Endothelial cell of umbilical vein (primary cell): Measurements from ENCODE around the gene ANKS1B. TPM values are rescaled to one million over a fixed set of nuclear protein-coding genes. Genes with fewer than 3 reads are reported as not detected.

Experiments
- BruUV-seq: library from RNA; stranded (reverse); fragments of 400-500 nt; replicated peaks from 2 replicates; lab custom pipeline; 2021; lab: Mats Ljungman, UMichigan
- CTCF ChIA-PET: fragments of 300-600, 350-600 bp; sonication (Branson Sonifier 250); formaldehyde crosslinking; loops from one replicate; lab custom pipeline; 2021; ENCODE audit warnings: antibody characterized with exemption, inconsistent platforms; lab: Charles Lee
- POLR2A ChIA-PET: fragments of 300-600, 350-600 bp; sonication (Branson Sonifier 250); formaldehyde crosslinking; loops from one replicate; lab custom pipeline; 2021; ENCODE audit warnings: antibody characterized with exemption, inconsistent platforms; lab: Charles Lee
- DNase-seq: peaks from one replicate; pipeline ENCODE4 v3.0.0-alpha.2; 2011; ENCODE audit warnings: low read depth, low spot score
- FAIRE-seq: peaks from 2 replicates; lab custom pipeline; 2011; peaks lifted over from hg19 to GRCh38; lab: Jason Lieb, UNC
- H2AFZ ChIP-seq: 2 replicates; pipeline ENCODE4 v1.6.0; 2012; ENCODE audit warnings: low read depth, low read length, control low read depth, inconsistent platforms
- H3K27ac ChIP-seq: 2 replicates; pipeline ENCODE4 v1.5.1; 2011; ENCODE audit warnings: low read depth, mild to moderate bottlenecking, control low read depth, low read length, moderate library complexity; ENCODE audit not compliant: insufficient read depth
- H3K27me3 ChIP-seq, 2 experiments: 2 replicates each; pipeline versions ENCODE4 v1.6.0 to v1.6.1; 2011; ENCODE audit warnings: low read length in 2 of 2, mixed read lengths in 1 of 2; ENCODE audit not compliant: control insufficient read depth in 2 of 2, insufficient read depth in 2 of 2
- H3K36me3 ChIP-seq, 2 experiments: 2 replicates in 1 of 2; 3 replicates in 1 of 2; pipeline ENCODE4 v1.5.1; 2011; ENCODE audit warnings: low read length in 2 of 2, mild to moderate bottlenecking in 1 of 2, moderate library complexity in 1 of 2; ENCODE audit not compliant: control insufficient read depth in 2 of 2, insufficient read depth in 2 of 2; ENCODE audit errors: extremely low read depth in 1 of 2
- H3K4me1 ChIP-seq: 3 replicates; pipeline ENCODE4 v1.5.1; 2011; ENCODE audit warnings: mild to moderate bottlenecking, low read length; ENCODE audit not compliant: control insufficient read depth, insufficient read depth; ENCODE audit errors: extremely low read depth
- H3K4me2 ChIP-seq: 2 replicates; pipeline ENCODE4 v1.6.1; 2011; ENCODE audit warnings: low read length, control low read depth, mixed read lengths; ENCODE audit not compliant: insufficient read depth
- H3K4me3 ChIP-seq, 3 experiments: fragments of 200-600 bp in 1 of 3; sonication (generic), shearing (Covaris generic) in 1 of 3; replicated peaks in 1 of 3; 2 replicates each; pipeline ENCODE4 v1.5.1; 2011 to 2016; ENCODE audit warnings: control low read depth in 3 of 3, low read length in 3 of 3, mild to moderate bottlenecking in 2 of 3, inconsistent platforms in 1 of 3, low read depth in 1 of 3, moderate library complexity in 1 of 3; ENCODE audit not compliant: insufficient read depth in 1 of 3
- H3K79me2 ChIP-seq: 2 replicates; pipeline ENCODE4 v1.6.0; 2012; ENCODE audit warnings: low read length, inconsistent platforms; ENCODE audit not compliant: control insufficient read depth, insufficient read depth
- H3K9ac ChIP-seq: replicated peaks from 2 replicates; pipeline ENCODE3; 2011; ENCODE audit warnings: low read length, control low read depth; ENCODE audit not compliant: insufficient read depth; ENCODE audit errors: extremely low read depth
- H3K9me1 ChIP-seq: replicated peaks from 3 replicates; pipeline ENCODE4 v1.6.0; 2011; ENCODE audit warnings: mild to moderate bottlenecking, low read length; ENCODE audit not compliant: control insufficient read depth, insufficient read depth; ENCODE audit errors: extremely low read depth
- H3K9me3 ChIP-seq: replicated peaks from 2 replicates; pipeline ENCODE4 v1.5.1; 2012; ENCODE audit warnings: low read length, inconsistent platforms; ENCODE audit not compliant: control insufficient read depth, insufficient read depth
- H4K20me1 ChIP-seq: replicated peaks from 2 replicates; pipeline ENCODE3; 2011; ENCODE audit warnings: mild to moderate bottlenecking, low read length; ENCODE audit not compliant: control insufficient read depth, insufficient read depth; ENCODE audit errors: extremely low read depth
- EZH2 ChIP-seq: IDR thresholded peaks from 2 replicates; pipeline ENCODE4 v1.6.1; 2012; ENCODE audit warnings: borderline replicate concordance, low read depth, mild to moderate bottlenecking, moderate library complexity, low read length, inconsistent platforms; ENCODE audit not compliant: severe bottlenecking
- FOS ChIP-seq: IDR thresholded peaks from 2 replicates; pipeline ENCODE4 v1.6.1; 2011; ENCODE audit warnings: mild to moderate bottlenecking, low read length, moderate library complexity, borderline replicate concordance; ENCODE audit not compliant: insufficient read depth
- GATA2 ChIP-seq: IDR thresholded peaks from 2 replicates; pipeline ENCODE4 v1.7.0; 2011; ENCODE audit warnings: low read depth, mild to moderate bottlenecking, moderate library complexity, mixed read lengths, low read length; ENCODE audit not compliant: insufficient read length, insufficient read depth
- JUN ChIP-seq: IDR thresholded peaks from 2 replicates; pipeline ENCODE4 v1.6.1; 2011; ENCODE audit warnings: borderline replicate concordance, low read depth; ENCODE audit not compliant: insufficient read length, insufficient read depth
- MYC ChIP-seq: IDR thresholded peaks from one replicate; pipeline ENCODE4 v1.6.1; 2011; ENCODE audit warnings: mild to moderate bottlenecking, low read depth, low read length
- POLR2A ChIP-seq: IDR thresholded peaks from 2 replicates; pipeline ENCODE4 v1.6.1; 2012; ENCODE audit warnings: low read depth, mild to moderate bottlenecking, control low read depth, low read length
- POLR2AphosphoS5 ChIP-seq: IDR thresholded peaks from 2 replicates; pipeline ENCODE4 v1.6.1; 2012; ENCODE audit warnings: low read depth, mild to moderate bottlenecking, control low read depth, low read length, moderate library complexity; ENCODE audit not compliant: insufficient read depth
- dilution Hi-C: fragments of 300-500 bp; cut with MboI; formaldehyde crosslinking; loops from one replicate; pipeline ENCODE4 v1.15.0; 2019; ENCODE audit warnings: low sequenced_read_pairs; ENCODE audit not compliant: extremely low pct_ligation_motif_present
- intact Hi-C: fragments of 100-400 bp; cut with micrococcal nuclease; formaldehyde crosslinking; loops from one replicate; pipeline ENCODE4 v1.10.0; 2022
- polyA plus RNA-seq, 4 experiments: library from polyadenylated mRNA; depleted of rRNA in 3 of 4; stranded (reverse) in 3 of 4; unstranded in 1 of 4; fragments of >200 nt; gene quantifications; 2 replicates each; pipeline versions ENCODE4 v1.2.1 to v1.2.3, GENCODE V29; 2011 to 2012; ENCODE audit warnings: missing spikeins in 1 of 4
- total RNA-seq: library from RNA; stranded (reverse); gene quantifications from 2 replicates; pipeline ENCODE4 v1.2.3, GENCODE V29; 2021
- TF ChIP-seq, protein P1 (sequence below), 2 donors: IDR thresholded peaks; 1 replicate in 1 of 2; 2 replicates in 1 of 2; pipeline ENCODE4 v1.5.1; 2011; ENCODE audit warnings: low read length in 2 of 2, mild to moderate bottlenecking in 2 of 2, moderate library complexity in 2 of 2, control low read depth in 1 of 2, inconsistent platforms in 1 of 2, low read depth in 1 of 2; ENCODE audit not compliant: insufficient read depth in 1 of 2; ENCODE audit errors: extremely low read depth in 1 of 2
- TF ChIP-seq, protein P2 (sequence below): IDR thresholded peaks from 2 replicates; pipeline ENCODE4 v1.6.1; 2011; ENCODE audit not compliant: insufficient read depth, insufficient read length

ANKS1B gene
- total and polyA plus RNA-seq, 2 donors (not counting 3 experiments of a cell fraction or from before 2014, with no cell fraction given), result 0.15 to 0.38 TPM

DNA sequence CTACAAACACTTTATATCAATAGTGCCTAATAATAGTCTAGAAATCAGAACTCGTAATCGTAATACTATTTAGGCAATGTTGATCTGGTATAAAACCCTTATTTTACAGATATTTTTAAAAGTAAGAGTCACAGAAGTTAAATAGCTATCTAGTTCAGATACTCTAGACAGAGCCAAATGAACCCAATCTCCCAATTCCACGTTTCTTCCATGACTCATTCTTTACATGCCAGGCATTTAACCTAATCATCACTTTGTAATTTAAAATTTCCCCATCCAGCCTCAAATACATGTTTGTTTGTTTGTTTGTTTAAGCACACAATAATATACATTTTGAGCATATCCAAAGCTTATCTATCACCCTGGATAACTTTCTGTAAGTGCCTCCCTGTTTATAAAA is 373.6 kb downstream of the ANKS1B start:
- CTCF ChIA-PET, result no interaction called here
- H3K9me3 ChIP-seq, result peaks cover 5% of the 10 kb centered on the region
- DNase-seq (no peak), FAIRE-seq (no peak)
- intact Hi-C loops, result no loop called here
- no peaks in the 10 kb centered on the region for H3K4me1 ChIP-seq
- no peak overlapping the region for H3K4me2 ChIP-seq
- H3K27ac ChIP-seq, result no peak overlapping the region
- H4K20me1 ChIP-seq, result no peaks in the 10 kb centered on the region
- no peaks in the 10 kb centered on the region for H3K9me1 ChIP-seq
- H3K27me3 ChIP-seq, result no peaks in the 10 kb centered on the region
- H3K9ac ChIP-seq, result no peak overlapping the region
- H2AFZ ChIP-seq, result no peak overlapping the region
- no peak for TF ChIP-seq JUN
- no peak for TF ChIP-seq EZH2
- no peak for TF ChIP-seq MYC
- TF ChIP-seq, protein P1, sequence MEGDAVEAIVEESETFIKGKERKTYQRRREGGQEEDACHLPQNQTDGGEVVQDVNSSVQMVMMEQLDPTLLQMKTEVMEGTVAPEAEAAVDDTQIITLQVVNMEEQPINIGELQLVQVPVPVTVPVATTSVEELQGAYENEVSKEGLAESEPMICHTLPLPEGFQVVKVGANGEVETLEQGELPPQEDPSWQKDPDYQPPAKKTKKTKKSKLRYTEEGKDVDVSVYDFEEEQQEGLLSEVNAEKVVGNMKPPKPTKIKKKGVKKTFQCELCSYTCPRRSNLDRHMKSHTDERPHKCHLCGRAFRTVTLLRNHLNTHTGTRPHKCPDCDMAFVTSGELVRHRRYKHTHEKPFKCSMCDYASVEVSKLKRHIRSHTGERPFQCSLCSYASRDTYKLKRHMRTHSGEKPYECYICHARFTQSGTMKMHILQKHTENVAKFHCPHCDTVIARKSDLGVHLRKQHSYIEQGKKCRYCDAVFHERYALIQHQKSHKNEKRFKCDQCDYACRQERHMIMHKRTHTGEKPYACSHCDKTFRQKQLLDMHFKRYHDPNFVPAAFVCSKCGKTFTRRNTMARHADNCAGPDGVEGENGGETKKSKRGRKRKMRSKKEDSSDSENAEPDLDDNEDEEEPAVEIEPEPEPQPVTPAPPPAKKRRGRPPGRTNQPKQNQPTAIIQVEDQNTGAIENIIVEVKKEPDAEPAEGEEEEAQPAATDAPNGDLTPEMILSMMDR (IDR thresholded peaks at IDR 0.05; ENCODE audit: extremely low read depth in 1 of 2, insufficient read depth in 1 of 2, low read depth in 1 of 2, low read length in 2 of 2), result no peak
- no peak for TF ChIP-seq FOS
- TF ChIP-seq GATA2, result no peak
- TF ChIP-seq POLR2A, result no peak
- TF ChIP-seq, protein P2, sequence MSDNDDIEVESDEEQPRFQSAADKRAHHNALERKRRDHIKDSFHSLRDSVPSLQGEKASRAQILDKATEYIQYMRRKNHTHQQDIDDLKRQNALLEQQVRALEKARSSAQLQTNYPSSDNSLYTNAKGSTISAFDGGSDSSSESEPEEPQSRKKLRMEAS, result no peak
- TF ChIP-seq POLR2AphosphoS5, result no peak
- no TSS peak for BruUV-seq
- POLR2A ChIA-PET, result no interaction called here
- no peaks in the 10 kb centered on the region for H3K36me3 ChIP-seq
- dilution Hi-C loops, result no loop called here
- H3K79me2 ChIP-seq, result no peaks in the 10 kb centered on the region
- H3K4me3 ChIP-seq, result no peak overlapping the region
